ENCODE results near the gene ARSG. TPM values are rescaled to one million over a fixed set of nuclear protein-coding genes. Genes with fewer than 3 reads are reported as not detected.

ARSG gene
- total and polyA plus RNA-seq, 2 of the 13 experiments (the other 11 are each of a cell fraction or from before 2014, with no cell fraction given), result 3.7 to 15.2 TPM

- TF ChIP-seq ZNF784 (CRISPR knock-in tag; IDR thresholded peaks at IDR 0.05; ENCODE audit: borderline replicate concordance) (no peak), BORCS8-MEF2B (CRISPR knock-in tag; IDR thresholded peaks at IDR 0.05) (no peak), ZNF678 (CRISPR knock-in tag; IDR thresholded peaks at IDR 0.05) (no peak), ZNF644 (CRISPR knock-in tag; IDR thresholded peaks at IDR 0.05; ENCODE audit: low read depth) (peak; percentile 67; the same call in 1 of the 2 replicates), THRA (CRISPR knock-in tag; IDR thresholded peaks at IDR 0.05; ENCODE audit: borderline replicate concordance) (peak; percentile 83), KMT2A (CRISPR knock-in tag; IDR thresholded peaks at IDR 0.05) (peak; percentile 60; the same call in 1 of the 2 replicates), FOXK2 (IDR thresholded peaks at IDR 0.05) (no peak), ZBTB43 (CRISPR knock-in tag; conservative IDR thresholded peaks at IDR 0.05) (peak; percentile 30; the same call in 1 of the 2 replicates), BHLHE40 (IDR thresholded peaks at IDR 0.05; ENCODE audit: low read length) (peak; percentile 79), ZSCAN21 (CRISPR knock-in tag; IDR thresholded peaks at IDR 0.05; ENCODE audit: borderline replicate concordance) (no peak), UBTF (CRISPR knock-in tag; IDR thresholded peaks at IDR 0.05) (peak; percentile 43; the same call in 1 of the 2 replicates), ETV5 (CRISPR knock-in tag; IDR thresholded peaks at IDR 0.05; ENCODE audit: borderline replicate concordance) (peak; percentile 85), KLF11 (CRISPR knock-in tag; IDR thresholded peaks at IDR 0.05) (no peak), NR2F6 (IDR thresholded peaks at IDR 0.05) (peak; percentile 96), NR2F6 (CRISPR knock-in tag; IDR thresholded peaks at IDR 0.05) (peak; percentile 95), ZNF142 (CRISPR knock-in tag; IDR thresholded peaks at IDR 0.05) (peak; percentile 76; the same call in 1 of the 2 replicates), ARNTL (CRISPR knock-in tag; IDR thresholded peaks at IDR 0.05) (0 out of 2 replicates have a peak, but pooled peaks have one; percentile 26), ZNF629 (CRISPR knock-in tag; conservative IDR thresholded peaks at IDR 0.05) (no peak; the same call in 1 of the 2 replicates)
Measured at GRCh38 chr17:68318103-68318991, 27.1 kb downstream of the ARSG start (continued).
